Measurements from ENCODE around the gene ALDH1B1. TPM values are rescaled to one million over a fixed set of nuclear protein-coding genes. Genes with fewer than 3 reads are reported as not detected.

The ALDH1B1 gene
- total and polyA plus RNA-seq, 11 donors: 7.5 to 55.6 (median 20.7) TPM

DNA sequence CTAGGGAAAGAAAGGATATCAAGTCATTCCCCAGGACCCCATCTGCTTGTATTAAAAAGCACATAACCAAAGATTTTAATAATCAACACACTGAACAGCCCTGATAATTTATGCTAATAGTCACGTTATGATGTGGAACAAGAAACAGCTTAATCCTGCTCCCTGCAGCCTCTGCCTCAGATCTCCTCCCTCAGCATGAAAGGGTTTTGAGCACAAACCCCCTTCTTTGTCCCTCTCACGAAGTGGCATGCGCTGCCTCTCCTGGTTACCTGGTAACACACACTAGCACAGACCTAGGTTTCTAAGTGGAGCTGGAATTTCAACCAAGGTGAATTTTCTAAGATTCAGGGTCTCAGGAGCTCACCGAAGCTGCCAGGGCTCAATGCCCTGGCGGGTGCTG, 26.7 kb downstream of the ALDH1B1 start:
- no peak for ATAC-seq
- no peak for DNase-seq
- peaks cover 0 to 44% (median 22%) of the 10 kb centered on the region in 9 donors for H3K27me3 ChIP-seq

DNA sequence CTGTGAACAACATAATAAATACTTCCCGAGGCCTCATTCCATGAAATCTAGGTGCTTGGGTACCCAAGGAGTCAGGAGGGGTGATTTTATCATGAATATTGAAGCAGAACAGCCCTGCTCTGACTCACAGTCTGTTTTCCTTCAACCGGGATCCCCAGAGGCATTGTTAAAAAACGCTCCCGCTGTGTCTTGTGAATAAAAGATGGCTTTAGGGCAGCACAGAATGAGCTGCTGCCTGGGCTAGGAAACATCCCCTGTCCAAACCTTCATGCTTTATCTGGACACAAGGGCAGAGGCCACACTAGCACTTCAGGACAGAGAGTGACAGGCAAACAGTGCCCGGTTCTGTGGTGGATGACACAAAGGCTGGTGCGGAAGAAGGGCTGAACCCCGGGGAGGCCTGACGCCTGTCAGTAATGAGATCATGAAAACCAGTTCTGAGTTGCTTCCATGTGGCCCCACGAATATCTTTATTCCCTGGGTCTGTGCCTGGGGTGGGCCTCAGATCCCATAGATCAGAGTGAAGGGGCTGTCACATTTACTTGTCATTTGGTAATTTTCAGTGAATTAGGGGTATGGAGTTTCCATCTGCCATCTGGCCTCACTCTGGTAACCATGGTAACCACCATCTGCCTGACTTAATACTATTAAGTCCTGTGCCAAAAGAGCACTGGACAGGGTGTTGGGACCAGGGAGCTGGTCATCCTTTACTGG, 29.2 kb downstream of the ALDH1B1 start:
- DNase-seq (no peak), ATAC-seq (no peak)
- peaks cover 0 to 61% (median 23%) of the 10 kb centered on the region in 9 donors for H3K27me3 ChIP-seq
- TF ChIP-seq, protein P1, sequence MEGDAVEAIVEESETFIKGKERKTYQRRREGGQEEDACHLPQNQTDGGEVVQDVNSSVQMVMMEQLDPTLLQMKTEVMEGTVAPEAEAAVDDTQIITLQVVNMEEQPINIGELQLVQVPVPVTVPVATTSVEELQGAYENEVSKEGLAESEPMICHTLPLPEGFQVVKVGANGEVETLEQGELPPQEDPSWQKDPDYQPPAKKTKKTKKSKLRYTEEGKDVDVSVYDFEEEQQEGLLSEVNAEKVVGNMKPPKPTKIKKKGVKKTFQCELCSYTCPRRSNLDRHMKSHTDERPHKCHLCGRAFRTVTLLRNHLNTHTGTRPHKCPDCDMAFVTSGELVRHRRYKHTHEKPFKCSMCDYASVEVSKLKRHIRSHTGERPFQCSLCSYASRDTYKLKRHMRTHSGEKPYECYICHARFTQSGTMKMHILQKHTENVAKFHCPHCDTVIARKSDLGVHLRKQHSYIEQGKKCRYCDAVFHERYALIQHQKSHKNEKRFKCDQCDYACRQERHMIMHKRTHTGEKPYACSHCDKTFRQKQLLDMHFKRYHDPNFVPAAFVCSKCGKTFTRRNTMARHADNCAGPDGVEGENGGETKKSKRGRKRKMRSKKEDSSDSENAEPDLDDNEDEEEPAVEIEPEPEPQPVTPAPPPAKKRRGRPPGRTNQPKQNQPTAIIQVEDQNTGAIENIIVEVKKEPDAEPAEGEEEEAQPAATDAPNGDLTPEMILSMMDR (IDR thresholded peaks at IDR 0.05): no peak
- no peak for TF ChIP-seq POLR2A (IDR thresholded peaks at IDR 0.05)
- H3K27ac ChIP-seq: no peak overlapping the region
- intact Hi-C loops (cut with DNase I): no loop called here
- 46 to 63% (median 53%) methylated on average over 9 of the region's 9 CpGs for WGBS, 4 donors
- H3K36me3 ChIP-seq: no peaks in the 10 kb centered on the region
- no peaks in the 10 kb centered on the region for H3K9me3 ChIP-seq
- H3K4me1 ChIP-seq: peaks cover 0 to 14% (median 0%) of the 10 kb centered on the region in 12 donors
- no peak overlapping the region for H3K4me3 ChIP-seq

More for the DNA sequence above, 26.7 kb downstream of the ALDH1B1 start:
- WGBS, 4 donors: 65 to 76% (median 74%) methylated on average over 5 of the region's 5 CpGs
- H3K9me3 ChIP-seq: no peaks in the 10 kb centered on the region
- peaks cover 0 to 7% (median 0%) of the 10 kb centered on the region in 12 donors for H3K4me1 ChIP-seq
- intact Hi-C loops (cut with DNase I): no loop called here
- no peak overlapping the region for H3K4me3 ChIP-seq
- no peak overlapping the region for H3K27ac ChIP-seq
- TF ChIP-seq POLR2A (IDR thresholded peaks at IDR 0.05): no peak
- TF ChIP-seq, protein P1 (IDR thresholded peaks at IDR 0.05): no peak
- no peaks in the 10 kb centered on the region for H3K36me3 ChIP-seq

DNA sequence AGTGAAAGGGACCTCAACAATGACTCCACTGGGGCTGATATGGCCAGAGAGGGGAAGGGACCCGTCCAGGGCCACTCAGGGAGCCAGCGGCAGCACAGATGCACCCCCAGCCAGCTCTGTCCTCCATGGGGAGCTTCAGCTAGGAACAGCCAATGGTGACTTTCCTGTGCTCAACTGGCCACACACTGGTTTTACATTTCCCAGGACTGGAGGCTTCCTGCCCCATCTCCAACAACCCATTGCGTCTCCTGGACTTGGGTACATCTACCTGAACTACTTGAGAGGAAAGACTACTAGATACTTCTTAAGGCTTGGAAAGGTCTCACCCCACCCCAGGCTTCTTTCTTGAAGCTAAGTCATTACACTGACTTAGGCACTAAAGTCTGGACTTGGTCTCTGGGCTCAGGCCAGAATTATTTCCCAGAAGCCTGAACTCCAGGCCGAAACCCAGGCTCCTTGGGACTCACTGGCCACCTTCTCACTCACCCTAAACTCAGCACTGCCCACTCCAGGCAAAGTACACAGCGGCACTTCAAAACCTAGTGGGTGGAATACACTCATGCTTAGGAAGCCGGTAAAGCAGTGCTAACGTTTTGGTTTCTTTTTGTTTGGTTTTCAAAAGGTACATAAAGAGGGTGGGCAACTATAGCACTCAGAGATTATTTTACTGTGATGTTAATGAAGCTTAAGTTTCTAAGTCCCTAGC, 30.2 kb downstream of the ALDH1B1 start:
- TF ChIP-seq, protein P1 (IDR thresholded peaks at IDR 0.05): no peak
- no peak for TF ChIP-seq POLR2A (IDR thresholded peaks at IDR 0.05)
- DNase-seq: no peak
- Histone ChIP-seq H3K27me3 (peaks cover 0 to 68% (median 20%) of the 10 kb centered on the region in 9 donors), H3K4me1 (peaks cover 0 to 14% (median 0%) of the 10 kb centered on the region in 12 donors), H3K27ac (no peak overlapping the region), H3K36me3 (no peaks in the 10 kb centered on the region), H3K4me3 (no peak overlapping the region), H3K9me3 (no peaks in the 10 kb centered on the region)
- no peak for ATAC-seq
- intact Hi-C loops (cut with DNase I): no loop called here
- 74 to 84% (median 82%) methylated on average over 7 of the region's 7 CpGs for WGBS, 4 donors

DNA sequence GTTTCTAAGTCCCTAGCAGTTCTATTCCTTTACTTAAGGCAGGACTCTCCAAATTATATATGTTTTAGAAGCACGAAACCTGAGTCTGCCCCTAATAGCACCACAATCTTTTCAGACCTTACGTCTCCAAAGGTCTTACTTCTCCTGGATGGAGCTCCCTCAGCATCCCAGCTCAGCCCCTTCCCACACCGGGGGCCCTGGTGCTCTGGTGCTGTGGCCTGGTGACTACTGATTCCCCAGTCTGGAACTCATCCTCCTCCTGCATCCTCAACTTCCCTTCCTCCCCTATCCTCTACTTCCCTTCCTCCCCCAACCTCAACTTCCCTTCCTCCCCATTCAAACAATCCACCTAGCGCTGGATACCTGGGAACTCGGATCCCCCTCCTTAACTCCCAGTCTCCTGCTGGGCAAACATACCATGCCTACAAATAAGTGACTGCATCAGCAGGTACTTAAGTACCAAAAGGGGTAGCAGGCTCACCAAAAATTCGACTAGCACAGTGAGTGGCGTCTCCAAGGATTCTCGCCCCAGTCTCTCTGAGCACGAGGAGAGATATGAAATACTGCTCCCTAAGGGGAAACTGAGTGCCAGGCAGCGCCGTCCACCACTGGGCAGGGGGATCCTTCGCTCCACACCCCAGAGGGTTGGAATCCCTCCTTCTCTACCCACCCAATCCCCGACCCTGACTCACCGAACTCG, 30.9 kb downstream of the ALDH1B1 start:
- intact Hi-C loops (cut with DNase I): no loop called here
- TF ChIP-seq, protein P1 (IDR thresholded peaks at IDR 0.05): no peak
- TF ChIP-seq POLR2A (IDR thresholded peaks at IDR 0.05): no peak
- Histone ChIP-seq H3K27ac (no peak overlapping the region), H3K36me3 (no peaks in the 10 kb centered on the region), H3K27me3 (peaks cover 0 to 68% (median 20%) of the 10 kb centered on the region in 9 donors), H3K4me3 (peak overlapping the region in 2 of 12 donors; percentile 47 to 48), H3K4me1 (peaks cover 0 to 14% (median 0%) of the 10 kb centered on the region in 12 donors), H3K9me3 (no peaks in the 10 kb centered on the region)
- ATAC-seq (no peak), DNase-seq (no peak)
- WGBS, 4 donors: 32 to 56% (median 40%) methylated on average over 10 to 15 of the region's 15 CpGs

Measured in heart left ventricle (tissue), 16 donors.